HG03139 (cell line): ENCODE measurements around the gene SMCR8.
"Not testable (repeated sequence)": the region's sequence is repeated elsewhere in the genome, so short reads cannot be mapped to it uniquely, and the experiment has no call there.

ENCODE experiments used
- ATAC-seq: cut with Tn5 transposase; IDR thresholded peaks from one replicate; pipeline ENCODE4 v1.9.1; 2021; ENCODE audit not compliant: unreplicated experiment

SMCR8 gene

DNA sequence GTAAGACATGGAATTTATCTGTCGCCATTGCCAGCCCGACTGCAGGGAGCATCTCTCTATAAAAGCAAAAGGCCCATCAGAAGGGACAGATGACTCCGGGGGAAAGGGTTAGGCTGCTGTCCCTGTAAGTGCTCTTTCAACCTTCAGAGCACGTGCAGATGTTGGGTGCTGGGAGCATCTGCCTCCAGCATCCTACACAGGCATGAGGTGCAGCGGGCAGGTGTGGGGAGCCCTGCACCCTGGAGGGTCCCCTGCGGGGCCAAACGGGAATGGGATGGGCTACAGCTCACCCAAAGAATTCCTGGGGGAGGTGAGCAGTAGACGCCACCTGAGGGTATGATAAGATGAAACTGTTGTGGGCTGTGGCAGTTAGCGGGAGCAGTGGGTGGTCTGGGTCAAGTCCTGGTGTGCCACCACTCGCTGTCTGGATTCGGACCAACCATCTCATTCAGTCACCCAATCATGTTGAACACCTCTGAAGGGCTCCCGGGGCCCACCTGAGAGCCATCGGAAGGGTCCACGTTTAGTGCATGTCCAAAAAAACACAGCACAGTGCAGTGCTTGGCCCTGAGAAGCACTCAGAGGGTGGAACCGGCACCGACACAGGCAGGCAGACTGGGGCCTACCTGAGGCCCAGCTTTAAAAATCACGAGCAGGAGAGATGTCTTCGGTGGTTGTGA lies 3.8 kb downstream of the SMCR8 start:
- ATAC-seq = no peak

DNA sequence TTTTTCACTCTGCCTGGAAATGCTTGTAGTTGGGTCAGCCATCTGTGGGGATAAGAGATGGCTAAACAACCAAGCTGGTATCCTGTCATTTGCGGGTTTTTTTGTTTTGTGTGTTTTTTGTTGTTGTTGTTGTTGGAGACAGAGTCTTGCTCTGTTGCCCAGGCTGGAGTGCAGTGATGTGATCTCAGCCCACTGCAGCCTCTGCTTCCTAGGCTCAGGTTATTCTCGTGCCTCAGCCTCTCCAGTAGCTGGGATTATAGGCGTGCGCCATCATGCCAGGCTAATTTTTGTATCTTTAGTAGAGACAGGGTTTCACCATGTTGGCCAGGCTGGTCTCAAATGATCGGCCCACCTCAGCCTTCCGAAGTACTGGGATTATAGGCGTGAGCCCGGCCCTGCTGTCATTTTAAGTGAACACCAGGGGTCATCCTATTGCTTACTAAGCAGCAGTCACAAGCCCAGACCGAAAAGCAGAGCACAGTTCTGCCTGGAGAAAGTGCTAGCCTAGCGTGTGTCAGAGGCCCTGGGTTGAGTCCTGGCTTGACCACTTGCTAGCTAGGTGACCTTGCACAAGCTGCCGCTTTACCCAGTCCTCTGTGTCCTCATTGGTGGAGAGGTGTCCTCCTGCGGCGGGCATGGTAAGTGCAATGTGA lies 4.6 kb downstream of the SMCR8 start:
- no peak for ATAC-seq

DNA sequence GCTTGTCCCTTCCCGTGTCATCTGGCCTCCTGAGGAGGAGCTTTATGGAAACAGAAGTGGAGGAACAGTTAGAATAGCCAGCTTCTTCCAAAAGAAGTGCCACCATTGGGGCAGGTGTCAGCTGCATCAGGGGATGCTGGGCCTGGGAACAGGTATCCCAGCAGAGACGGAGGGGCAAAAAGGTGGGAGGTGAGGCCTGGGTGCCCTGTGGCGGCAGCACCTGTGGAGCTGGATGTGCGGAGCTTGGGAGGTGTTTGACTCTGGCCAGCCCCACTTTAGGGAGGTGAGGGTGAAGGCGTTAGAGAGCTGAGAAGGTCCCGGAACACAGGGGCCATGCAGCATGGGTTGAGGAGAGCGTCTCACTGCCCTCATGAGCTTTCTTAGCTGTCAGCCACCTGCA lies 5.2 kb downstream of the SMCR8 start:
- no peak for ATAC-seq

DNA sequence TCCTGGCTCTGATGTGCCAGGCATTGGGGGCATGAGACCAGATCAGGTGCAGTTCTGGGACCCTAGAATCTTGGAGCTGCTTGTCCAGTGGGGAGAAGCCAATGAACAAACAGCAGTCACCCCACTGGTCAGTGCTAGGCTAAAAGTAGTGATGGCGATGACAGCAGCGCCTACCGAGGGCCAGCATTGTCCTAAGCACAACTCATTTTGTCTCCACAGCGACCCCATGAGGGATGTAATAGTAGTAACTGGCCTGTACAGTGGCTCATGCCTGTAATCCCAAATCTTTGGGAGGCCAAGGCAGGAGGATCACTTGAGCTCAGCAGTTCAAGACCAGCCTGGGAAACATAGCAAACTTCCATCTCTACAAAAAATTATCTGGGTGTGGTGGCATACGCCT lies 6.2 kb downstream of the SMCR8 start:
- no peak for ATAC-seq

DNA sequence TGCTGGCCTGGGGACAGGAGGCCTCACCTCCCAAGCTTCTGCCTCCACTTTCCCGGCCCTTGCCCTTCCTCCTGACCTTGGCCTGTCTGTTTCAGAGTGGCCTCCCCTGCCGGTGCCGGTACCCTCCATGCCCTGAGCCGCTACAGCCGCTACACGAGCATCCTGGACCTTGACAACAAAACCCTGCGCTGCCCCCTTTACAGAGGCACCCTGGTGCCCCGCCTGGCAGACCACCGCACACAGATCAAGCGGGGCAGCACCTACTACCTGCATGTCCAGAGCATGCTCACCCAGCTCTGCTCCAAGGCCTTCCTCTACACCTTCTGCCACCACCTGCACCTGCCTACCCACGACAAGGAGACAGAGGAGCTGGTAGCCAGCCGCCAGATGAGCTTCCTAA lies 7.4 kb downstream of the SMCR8 start:
- no peak for ATAC-seq

DNA sequence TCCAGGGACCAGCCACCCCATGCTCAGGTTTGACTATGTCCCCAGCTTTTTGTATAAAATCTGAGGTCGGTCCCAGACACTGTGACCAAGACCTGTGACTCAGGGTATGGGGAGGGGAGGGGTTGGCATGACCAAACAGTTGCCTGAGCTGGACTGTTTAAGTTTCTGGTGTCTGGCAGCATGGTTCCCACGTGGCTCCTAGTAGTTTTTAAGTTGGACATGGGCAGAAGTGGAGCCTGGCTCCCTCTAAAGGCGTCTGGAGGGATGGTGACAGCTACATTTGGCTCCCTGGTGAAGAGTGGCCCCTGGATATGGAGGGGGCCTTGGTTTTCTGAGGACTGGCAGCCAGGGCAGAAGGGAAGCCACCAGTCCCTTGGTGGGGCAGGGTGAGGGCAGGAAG lies 7.9 kb downstream of the SMCR8 start:
- no peak for ATAC-seq

DNA sequence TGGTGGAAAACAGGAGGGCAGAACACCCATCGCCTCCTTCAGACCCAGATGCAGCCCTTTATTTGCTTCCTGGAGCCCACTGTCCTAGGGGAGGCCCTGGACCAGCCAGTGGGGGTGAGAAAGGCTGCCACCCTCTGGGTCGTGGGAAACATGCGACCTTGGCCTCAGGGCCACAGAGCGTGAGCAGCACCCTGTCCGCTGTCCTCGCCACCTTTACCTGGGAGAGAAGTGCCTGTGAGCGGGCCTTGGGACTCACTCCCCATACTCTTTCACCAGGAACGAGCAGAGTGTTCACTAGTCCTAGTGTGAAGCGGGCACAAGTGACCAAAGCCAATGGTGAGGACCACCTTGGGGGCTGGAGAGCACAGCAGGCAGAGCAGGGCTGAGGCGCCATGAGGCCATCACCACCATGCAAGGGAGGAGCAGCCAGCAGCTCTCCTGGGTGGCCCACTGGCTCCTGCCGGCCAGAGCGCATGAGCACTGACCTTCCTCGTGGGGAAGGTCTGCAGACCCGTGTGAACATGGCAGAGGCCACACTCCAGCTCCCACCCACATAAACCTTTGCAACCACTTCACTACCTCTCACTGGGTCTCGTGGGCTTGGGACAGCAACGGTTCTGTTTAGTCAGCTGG lies 8.5 kb downstream of the SMCR8 start:
- no peak for ATAC-seq

DNA sequence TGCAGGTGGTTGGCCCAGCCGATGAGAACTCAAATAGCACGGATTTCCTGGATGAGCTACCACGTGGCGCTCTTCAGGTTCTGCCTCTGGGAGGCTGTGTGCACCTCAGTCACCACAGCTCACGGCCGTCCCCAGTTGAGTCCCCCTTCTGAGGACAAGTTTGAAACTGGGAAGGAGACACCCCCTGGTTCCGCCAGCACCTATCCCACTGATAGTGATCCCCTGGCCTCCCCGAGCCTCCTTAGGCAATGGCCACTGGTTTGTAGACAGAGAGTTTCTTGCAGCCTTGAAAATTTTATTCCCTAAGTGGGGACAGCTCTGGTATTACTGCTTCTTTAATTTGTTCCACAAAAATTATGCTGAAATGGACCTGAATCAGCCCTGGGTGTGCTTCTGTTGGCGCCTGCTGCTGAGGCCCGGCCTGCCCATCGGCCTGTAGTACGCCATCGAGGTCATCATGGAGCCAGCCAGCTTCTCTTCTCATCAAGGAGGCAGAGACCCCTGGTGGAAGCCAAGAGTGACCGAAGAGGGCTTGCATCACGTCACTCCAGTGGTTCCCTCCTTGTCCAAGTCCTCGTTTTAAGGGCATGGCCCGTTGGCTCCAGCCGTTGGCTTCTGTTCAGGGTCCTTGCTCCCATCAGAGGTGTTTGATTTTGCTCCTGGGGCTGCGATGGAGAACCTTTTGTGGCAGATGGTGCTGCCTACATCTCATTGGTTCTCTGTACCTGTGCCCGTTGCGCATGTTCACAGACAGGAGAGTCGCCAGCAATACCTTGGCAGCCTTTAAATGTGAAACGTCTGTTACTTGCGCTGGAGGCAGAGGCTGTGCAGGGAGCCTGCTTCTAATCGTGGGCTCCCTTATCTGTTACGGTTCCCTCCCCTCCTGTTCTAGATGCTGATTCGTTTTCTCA lies 9.3 kb downstream of the SMCR8 start:
- no peak for ATAC-seq

DNA sequence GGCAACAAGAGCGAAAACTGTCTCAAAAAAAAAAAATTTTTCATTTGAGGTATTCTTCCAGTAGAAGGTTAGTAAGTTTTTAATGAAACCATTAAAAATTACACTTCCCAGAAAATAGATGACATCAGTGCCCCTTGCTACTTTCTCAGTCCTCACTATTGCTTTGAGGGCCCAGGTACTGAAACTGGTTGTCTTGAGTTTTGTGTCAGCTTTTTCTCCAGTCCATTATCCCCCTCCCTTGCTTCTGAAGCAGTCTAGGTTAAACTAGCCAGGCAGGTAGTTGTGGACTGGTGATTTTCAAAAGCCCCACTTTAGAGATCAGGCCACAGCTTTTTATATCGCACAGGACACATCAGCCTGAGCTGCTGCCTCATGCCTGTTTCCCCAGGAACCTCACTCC lies 10.9 kb downstream of the SMCR8 start:
- no peak for ATAC-seq

DNA sequence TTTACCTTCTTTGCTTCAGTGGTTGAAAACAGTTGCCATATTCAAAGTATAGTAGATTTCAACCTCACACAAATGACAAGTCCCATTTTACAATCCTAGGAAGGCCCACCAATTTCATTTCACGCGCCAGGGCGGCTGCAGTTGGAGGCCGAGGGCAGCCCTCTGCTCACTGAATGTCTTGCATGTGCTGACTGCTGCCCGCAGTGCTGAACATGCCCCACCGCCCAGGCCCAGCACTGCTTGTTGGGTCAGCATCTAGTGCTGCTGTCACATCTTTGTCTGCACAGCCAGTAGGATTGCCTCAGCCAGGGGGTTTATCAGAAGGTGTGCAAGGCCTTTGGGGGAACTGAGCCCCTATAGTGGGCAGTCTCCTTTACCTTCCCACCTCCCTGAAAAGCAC lies 11.5 kb downstream of the SMCR8 start:
- no peak for ATAC-seq

DNA sequence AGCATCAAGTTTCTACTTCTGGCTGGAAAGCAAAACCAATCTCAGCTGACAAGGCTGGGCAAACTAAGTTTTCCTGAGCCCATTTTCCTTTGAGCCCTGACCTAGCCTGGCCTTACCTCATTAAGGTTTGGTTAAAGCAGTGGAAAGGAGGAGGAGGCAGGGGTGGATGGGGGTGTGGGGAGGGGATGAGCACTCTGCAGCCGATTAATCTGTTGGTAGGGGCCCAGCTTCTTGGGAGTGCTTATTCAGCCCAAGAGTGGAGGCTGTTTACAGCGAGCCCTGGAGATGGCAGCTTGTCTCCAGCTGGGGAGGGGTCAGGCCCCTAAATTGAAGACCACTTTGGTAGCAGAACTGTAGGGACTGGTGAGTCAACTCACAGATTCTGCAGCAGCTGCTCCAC lies 12.0 kb downstream of the SMCR8 start:
- no peak for ATAC-seq

DNA sequence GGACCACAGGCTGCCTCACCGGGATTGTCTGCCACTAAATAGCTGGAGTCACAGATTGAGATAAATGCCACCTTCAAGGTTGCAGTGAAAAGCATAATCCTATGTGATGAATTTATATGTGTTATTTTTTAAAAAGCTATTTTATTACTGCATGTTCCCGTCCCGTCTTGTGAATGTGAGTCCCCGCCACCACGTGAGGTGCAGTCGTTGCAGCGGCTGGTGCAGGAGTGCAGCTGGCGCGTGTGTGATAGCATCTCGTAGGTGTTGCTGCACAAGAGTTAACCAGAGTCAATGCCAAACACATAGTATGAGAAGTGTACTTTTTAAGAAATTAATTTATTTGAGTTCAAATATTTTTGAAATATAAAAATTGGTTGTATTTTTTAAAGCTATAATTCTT lies 12.5 kb downstream of the SMCR8 start:
- no peak for ATAC-seq

DNA sequence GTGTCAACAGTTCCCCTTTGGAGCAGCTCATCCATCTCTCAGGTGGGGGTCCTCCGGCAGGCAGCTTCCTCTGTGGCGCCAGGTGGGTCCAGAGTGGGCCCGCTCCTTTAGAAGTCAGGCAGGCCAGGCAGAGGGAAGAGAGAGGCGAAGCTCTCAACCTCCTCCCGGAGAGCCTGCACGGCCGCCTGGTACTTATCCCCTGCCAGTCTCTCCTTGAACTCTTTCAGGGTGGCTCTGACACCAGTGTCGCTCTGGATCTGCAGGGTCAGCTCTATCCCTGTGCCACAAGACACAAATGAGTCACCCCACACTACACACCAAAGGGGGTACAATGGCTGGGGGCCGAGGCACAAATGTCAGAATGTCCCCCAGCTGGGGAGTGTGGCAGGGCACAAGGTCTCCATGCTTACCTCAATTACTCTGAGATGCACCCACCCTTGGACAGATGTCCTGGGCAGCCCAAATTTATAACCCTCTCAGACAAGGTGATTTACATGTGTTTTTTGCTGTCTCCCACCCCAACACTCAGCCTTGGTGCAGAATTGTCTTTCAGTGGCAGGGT lies 13.6 kb downstream of the SMCR8 start:
- ATAC-seq = no peak

DNA sequence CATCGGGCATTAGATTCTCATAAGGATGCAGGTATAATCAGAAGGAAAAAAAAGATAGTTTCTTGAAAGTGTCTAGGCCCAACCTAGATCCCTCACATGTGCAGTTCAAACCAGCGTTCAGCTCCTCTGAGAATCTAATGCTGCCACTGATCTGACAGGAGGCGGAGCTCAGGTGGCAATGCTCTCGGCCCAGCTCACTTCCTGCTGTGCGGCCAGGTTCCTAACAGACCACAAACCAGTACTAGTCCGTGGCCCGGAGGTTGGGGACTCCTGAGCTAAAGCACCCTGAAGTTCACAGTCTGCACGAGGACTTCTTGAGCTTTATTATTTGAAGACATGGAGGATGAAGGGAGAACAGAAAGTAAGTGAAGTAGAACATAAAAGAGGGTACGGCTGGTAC lies 16.8 kb downstream of the SMCR8 start:
- no peak for ATAC-seq

DNA sequence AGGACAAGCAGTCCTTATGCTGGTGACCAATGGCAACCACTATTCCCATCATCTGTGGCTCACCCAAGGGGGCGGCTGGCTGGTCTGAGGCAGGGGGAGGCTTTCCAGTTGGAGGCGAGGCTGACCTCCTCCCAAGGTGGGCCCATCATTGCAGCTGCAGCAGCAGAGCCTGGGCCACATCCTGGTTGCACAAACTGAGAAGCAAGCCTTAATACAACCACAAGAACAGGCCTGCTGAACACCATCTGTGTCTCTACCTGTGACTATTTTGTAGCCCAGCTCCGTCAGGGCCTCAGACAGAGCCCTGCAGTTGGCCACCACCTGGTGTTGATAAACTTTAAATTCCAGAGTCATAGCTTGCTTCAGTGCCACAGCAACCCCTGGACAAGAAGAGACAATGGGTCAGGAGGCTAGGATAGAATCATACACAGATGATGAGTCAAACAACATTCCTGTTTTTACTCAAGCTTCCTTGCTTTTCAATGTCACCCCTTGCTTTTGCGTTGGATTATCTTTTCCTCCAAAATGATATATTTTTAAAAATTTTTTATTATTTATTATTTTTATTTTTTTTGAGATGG lies 17.9 kb downstream of the SMCR8 start:
- no peak for ATAC-seq

DNA sequence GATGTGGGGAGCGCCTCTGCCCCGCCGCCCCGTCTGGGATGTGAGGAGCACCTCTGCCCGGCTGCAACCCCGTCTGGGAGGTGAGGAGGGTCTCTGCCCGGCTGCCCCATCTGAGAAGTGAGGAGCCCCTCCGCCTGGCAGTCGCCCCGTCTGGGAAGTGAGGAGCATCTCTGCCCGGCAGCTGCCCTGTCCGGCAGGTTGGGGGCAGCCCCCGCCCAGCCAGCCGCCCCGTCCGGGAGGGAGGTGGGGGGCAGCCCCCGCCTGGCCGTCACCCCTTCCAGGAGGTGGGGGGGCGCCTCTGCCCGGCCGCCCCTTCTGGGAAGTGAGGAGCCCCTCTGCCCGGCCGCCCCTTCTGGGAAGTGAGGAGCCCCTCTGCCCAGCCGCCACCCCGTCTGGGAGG lies 23.1 kb downstream of the SMCR8 start:
- not testable (repeated sequence) for ATAC-seq

DNA sequence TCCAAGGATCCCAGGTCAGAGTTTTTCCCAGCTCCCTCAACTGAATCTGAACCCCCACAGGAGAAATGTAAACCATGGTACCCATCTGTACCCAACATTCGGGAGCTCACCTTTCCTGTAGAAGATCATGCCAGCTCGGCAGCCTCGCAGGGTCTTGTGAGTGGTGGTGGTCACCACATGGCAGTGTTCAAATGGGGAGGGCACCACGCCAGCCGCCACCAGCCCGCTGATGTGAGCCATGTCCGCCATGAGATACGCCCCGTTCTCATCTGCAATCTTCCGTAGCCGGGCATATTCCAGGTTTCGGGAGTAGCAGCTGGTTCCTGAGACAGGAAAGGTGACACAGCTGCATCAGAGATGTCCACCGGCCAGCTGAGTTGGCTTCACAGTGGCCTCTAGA lies 24.8 kb downstream of the SMCR8 start:
- no peak for ATAC-seq

DNA sequence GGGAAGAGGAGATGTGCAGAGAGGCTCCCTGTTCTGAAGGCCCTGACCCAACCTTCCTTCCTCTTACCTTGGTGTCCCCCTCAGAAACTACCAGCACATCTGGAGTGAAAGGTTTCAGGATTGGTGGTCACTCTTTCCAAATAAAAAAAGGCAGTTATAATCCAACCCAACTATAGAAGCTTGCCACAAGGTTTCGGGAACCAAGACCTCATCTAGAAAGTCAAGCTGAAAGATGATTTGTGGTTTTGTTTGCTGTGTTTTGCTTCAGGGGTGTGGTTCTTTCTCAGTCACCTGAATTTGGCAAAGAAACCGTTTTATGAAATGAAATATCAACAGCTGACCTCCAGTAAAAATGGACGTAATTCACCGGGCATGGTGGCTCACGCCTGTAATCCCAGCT lies 28.9 kb downstream of the SMCR8 start:
- no peak for ATAC-seq

DNA sequence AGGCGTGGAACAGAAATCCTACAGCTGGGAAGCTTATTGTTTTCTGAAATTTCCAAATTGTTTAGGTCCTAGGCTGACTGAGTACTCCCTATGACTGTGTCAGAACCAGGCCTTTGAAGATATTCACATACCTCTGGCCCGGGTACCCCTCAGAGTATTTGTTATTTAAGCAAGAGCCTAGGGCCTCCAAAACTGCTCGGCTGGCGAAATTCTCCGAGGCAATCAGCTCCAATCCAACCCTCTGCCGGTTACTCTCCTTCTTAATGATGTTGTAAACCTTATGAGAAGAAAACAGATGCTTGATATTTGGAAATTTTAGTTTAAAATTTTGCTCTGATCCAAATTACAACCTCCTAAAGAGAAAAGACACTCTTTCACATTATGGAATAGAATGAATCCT lies 38.4 kb downstream of the SMCR8 start:
- ATAC-seq = no peak

DNA sequence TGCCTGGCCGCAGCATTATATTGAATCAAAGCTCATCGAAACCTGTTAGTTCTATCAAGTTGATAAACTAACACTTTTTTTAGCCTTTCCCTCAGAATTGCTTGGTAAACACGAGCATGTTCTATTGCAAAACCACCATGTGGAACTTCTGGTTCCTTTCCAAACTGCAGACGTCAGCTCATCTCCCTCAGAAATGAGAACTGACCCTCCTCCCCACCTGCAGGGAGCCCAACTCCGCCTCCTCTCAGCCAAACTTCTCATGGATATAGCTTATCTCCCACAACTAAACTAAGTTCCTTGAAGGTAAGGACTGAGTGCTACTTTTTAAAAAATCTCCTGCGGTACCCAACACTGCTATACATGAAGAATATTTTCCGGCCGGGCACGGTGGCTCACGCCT lies 41.5 kb downstream of the SMCR8 start:
- no peak for ATAC-seq

DNA sequence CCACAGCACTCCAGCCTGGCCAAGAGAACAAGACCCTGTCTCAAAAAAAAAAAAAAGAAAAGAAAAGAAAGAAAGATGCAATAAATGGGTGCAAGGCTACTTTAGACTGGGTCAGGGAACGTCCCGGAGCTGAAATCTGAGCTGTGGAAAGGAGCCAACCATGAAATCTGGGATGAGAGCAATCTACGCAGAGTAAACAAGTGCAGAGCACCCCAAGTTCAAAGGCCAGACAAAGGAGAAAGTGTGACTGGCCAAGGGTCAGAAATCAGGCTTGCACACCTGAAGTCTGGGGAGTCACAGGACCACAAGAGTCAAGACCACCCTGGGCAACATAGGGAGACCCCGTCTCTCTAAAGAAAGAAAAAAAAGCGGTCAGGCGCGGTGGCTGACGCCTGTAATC lies 45.4 kb downstream of the SMCR8 start:
- no peak for ATAC-seq
